Stomach (tissue), 9 donors: ENCODE results near the gene GPX8. TPM values are rescaled to one million over a fixed set of nuclear protein-coding genes. Genes with fewer than 3 reads are reported as not detected.

Experiments used
- DNase-seq, 2 donors: peaks; one replicate each; pipeline versions ENCODE4 v3.0.0 to v3.0.0-alpha.2; 2013 to 2019
- H3K27ac ChIP-seq, 5 donors: fragments of 200-600 bp in 4 of 5; sonication (generic) in 4 of 5; one replicate each; pipeline ENCODE4 v1.5.1; 2013 to 2019; ENCODE audit warnings: mild to moderate bottlenecking in 1 of 5, moderate library complexity in 1 of 5
- H3K27me3 ChIP-seq, 3 donors: fragments of 200-600 bp; sonication (generic); one replicate each; pipeline ENCODE4 v1.5.1; 2017 to 2019; ENCODE audit warnings: mixed run types in 1 of 3
- H3K36me3 ChIP-seq, 4 donors: fragments of 200-600 bp; sonication (generic); 1 replicate in 3 of 4; 2 replicates in 1 of 4; pipeline ENCODE4 v1.5.1; 2016 to 2019
- H3K4me1 ChIP-seq, 4 donors: fragments of 200-600 bp; sonication (generic); one replicate each; pipeline ENCODE4 v1.5.1; 2016 to 2019
- H3K4me3 ChIP-seq, 4 donors: fragments of 200-600 bp; sonication (generic) in 3 of 4; one replicate each; pipeline ENCODE4 v1.5.1; 2016 to 2019; ENCODE audit warnings: mild to moderate bottlenecking in 1 of 4
- H3K9me3 ChIP-seq, 4 donors: fragments of 200-600 bp; sonication (generic); one replicate each; pipeline ENCODE4 v1.5.1; 2016 to 2019
- CTCF ChIP-seq, 7 experiments: fragments of 450-650 bp in 4 of 7; fragments of 200-600 bp in 3 of 7; sonication (generic) in 3 of 7; IDR thresholded peaks; one replicate each; pipeline ENCODE4 v1.5.1; 2016 to 2019; ENCODE audit warnings: antibody characterized with exemption in 7 of 7, control low read depth in 2 of 7, mild to moderate bottlenecking in 1 of 7
- EP300 ChIP-seq: sonication (generic); formaldehyde crosslinking; IDR thresholded peaks from one replicate; pipeline ENCODE4 v1.6.1; 2017; ENCODE audit warnings: antibody characterized with exemption
- POLR2A ChIP-seq, 4 donors: fragments of 450-650 bp; IDR thresholded peaks; one replicate each; pipeline ENCODE4 v1.6.1; 2016; ENCODE audit warnings: antibody characterized with exemption in 4 of 4, control low read depth in 2 of 4, mild to moderate bottlenecking in 1 of 4, moderate library complexity in 1 of 4
- POLR2AphosphoS5 ChIP-seq, 3 donors: sonication (generic); formaldehyde crosslinking; IDR thresholded peaks; one replicate each; pipeline ENCODE4 v1.6.1; 2016; ENCODE audit warnings: antibody characterized with exemption in 3 of 3
- WGBS, 5 donors: extraction: QIAGEN DNeasy Blood & Tissue Kit in 3 of 5; methylation state at CpG; one replicate each; pipeline versions ENCODE4 v1.1.5 to v1.1.7; 2013 to 2018; 5-methylcytosine and 5-hydroxymethylcytosine counted together
- intact Hi-C: fragments of 100-400 bp; cut with DNase I; formaldehyde crosslinking; loops from one replicate; pipeline ENCODE4 v1.15.1; 2023; ENCODE audit warnings: low total_unique reads
- polyA plus RNA-seq, 3 donors: library from polyadenylated mRNA; stranded (reverse); fragments of 200-250 nt; gene quantifications; one replicate each; pipeline ENCODE4 v1.2.3, GENCODE V29; 2013
- total RNA-seq, 5 donors: library from RNA; depleted of rRNA; stranded (reverse); fragments of >200 nt; gene quantifications; one replicate each; pipeline versions ENCODE4 v1.1.0 to v1.2.3, GENCODE V29; 2014 to 2016
- donor health status: healthy with polysubstance abuse.
- donor health status: Bipolar disorder and iron deficiency.
- donor health status: healthy.

Gene GPX8
- total and polyA plus RNA-seq, 8 donors = 0.89 to 26.1 (median 4.3) TPM; not detected in 1

GRCh38 chr5:55162666-55163065 is 2.7 kb downstream of the GPX8 start:
- Histone ChIP-seq H3K36me3 (peaks cover 0 to 24% (median 10%) of the 10 kb centered on the region in 4 donors), H3K4me3 (no peak overlapping the region), H3K27me3 (peaks cover 0 to 6% (median 0%) of the 10 kb centered on the region in 3 donors), H3K4me1 (peaks cover 0 to 23% (median 9%) of the 10 kb centered on the region in 4 donors), H3K27ac (no peak overlapping the region), H3K9me3 (no peaks in the 10 kb centered on the region)
- no peak for TF ChIP-seq CTCF (IDR thresholded peaks at IDR 0.05)
- no peak for TF ChIP-seq POLR2AphosphoS5 (IDR thresholded peaks at IDR 0.05)
- no peak for TF ChIP-seq EP300
- 54 to 68% (median 62%) methylated on average over 4 of the region's 4 CpGs for WGBS, 5 donors
- intact Hi-C loops = no loop called here
- no peak for DNase-seq

GRCh38 chr5:55171471-55171870 is 11.5 kb downstream of the GPX8 start:
- Histone ChIP-seq H3K27me3 (peaks cover 3 to 75% (median 28%) of the 10 kb centered on the region in 3 donors), H3K36me3 (peaks cover 0 to 3% (median under 1%) of the 10 kb centered on the region in 4 donors), H3K9me3 (no peaks in the 10 kb centered on the region), H3K27ac (no peak overlapping the region), H3K4me1 (peaks cover 18 to 29% (median 28%) of the 10 kb centered on the region in 4 donors), H3K4me3 (no peak overlapping the region)
- WGBS, 5 donors = 28 to 44% (median 35%) methylated on average over 2 of the region's 2 CpGs
- DNase-seq = no peak
- intact Hi-C loops = loop anchor here (10.0 kb wide), 1 partner anchor 63 kb away; the partner anchor contains the start of gene CCNO
- TF ChIP-seq CTCF (IDR thresholded peaks at IDR 0.05) = no peak
- no peak for TF ChIP-seq POLR2A (IDR thresholded peaks at IDR 0.05)
- no peak for TF ChIP-seq POLR2AphosphoS5 (IDR thresholded peaks at IDR 0.05)
- no peak for TF ChIP-seq EP300

GRCh38 chr5:55172051-55172899 is 12.3 kb downstream of the GPX8 start:
- WGBS, 5 donors = 4 to 6% (median 5%) methylated on average over 15 of the region's 15 CpGs
- DNase-seq = peak; percentile 58 to 93
- peak overlapping the region; percentile 44 to 65 (median 55) for H3K4me3 ChIP-seq
- peaks cover 3 to 80% (median 30%) of the 10 kb centered on the region in 3 donors for H3K27me3 ChIP-seq
- H3K9me3 ChIP-seq = no peaks in the 10 kb centered on the region
- H3K36me3 ChIP-seq = no peaks in the 10 kb centered on the region
- peak overlapping the region in 2 of 5 donors; percentile 3 to 10 for H3K27ac ChIP-seq
- intact Hi-C loops = loop anchor here (10.0 kb wide), 1 partner anchor 63 kb away; the partner anchor contains the start of gene CCNO
- peaks cover 22 to 37% (median 33%) of the 10 kb centered on the region in 4 donors for H3K4me1 ChIP-seq
- peak in 5 of 7 experiments; percentile 69 to 84 (median 80) for TF ChIP-seq CTCF (IDR thresholded peaks at IDR 0.05)
- no peak for TF ChIP-seq EP300
- TF ChIP-seq POLR2AphosphoS5 (IDR thresholded peaks at IDR 0.05) = peak in 2 of 3 donors; percentile 47 to 76
- TF ChIP-seq POLR2A (IDR thresholded peaks at IDR 0.05) = no peak

GRCh38 chr5:55172937-55173686 is 13.1 kb downstream of the GPX8 start, which contains the start of gene CDC20B:
CDC20B (minus strand) TSS chr5:55173177; CDS start chr5:55173000, 177 bp downstream.
- H3K27me3 ChIP-seq = peaks cover 3 to 88% (median 37%) of the 10 kb centered on the region in 3 donors
- peak within 1 kb of the TSS in 3 of 5 donors; percentile 18 to 38 (median 38) for H3K27ac ChIP-seq
- no peaks in the 10 kb centered on the region for H3K36me3 ChIP-seq
- H3K9me3 ChIP-seq = no peaks in the 10 kb centered on the region
- peak within 1 kb of the TSS; percentile 44 to 65 (median 55) for H3K4me3 ChIP-seq
- no peak for TF ChIP-seq EP300
- WGBS, 5 donors = 0 to 1% (median 1%) methylated on average over 31 to 69 of the region's 69 CpGs
- intact Hi-C loops = loop anchor here (10.0 kb wide), 1 partner anchor 62 kb away; the partner anchor contains the start of gene CCNO
- peaks cover 22 to 37% (median 33%) of the 10 kb centered on the region in 4 donors for H3K4me1 ChIP-seq
- DNase-seq = peak; percentile 78 to 93
